HL-60 (cell line): ENCODE results near the gene BACH1.

Source experiments
- DNase-seq, 2 experiments: peaks; one replicate each; pipeline ENCODE4 v3.0.0-alpha.2; 2010 to 2020; ENCODE audit warnings: low read depth in 1 of 2, low spot score in 1 of 2
- H3K27ac ChIP-seq: fragments of 250-450 bp; sonication (Bioruptor Pico); replicated peaks from 2 replicates; pipeline ENCODE4 v1.5.1; 2020; ENCODE audit warnings: mild to moderate bottlenecking, moderate library complexity
- H3K27me3 ChIP-seq: fragments of 250-450 bp; sonication (Bioruptor Pico); 2 replicates; pipeline ENCODE4 v1.5.1; 2021; ENCODE audit warnings: mild to moderate bottlenecking, moderate library complexity; ENCODE audit not compliant: insufficient read depth, poor library complexity, severe bottlenecking
- H3K4me3 ChIP-seq: replicated peaks from 2 replicates; pipeline ENCODE4 v1.5.1; 2011; ENCODE audit warnings: mild to moderate bottlenecking, control low read depth, low read length; ENCODE audit not compliant: insufficient read depth
- GABPA ChIP-seq: IDR thresholded peaks from 2 replicates; pipeline ENCODE4 v1.6.1; 2012; ENCODE audit warnings: low read depth
- POLR2AphosphoS5 ChIP-seq: IDR thresholded peaks from 2 replicates; pipeline ENCODE4 v1.6.1; 2012; ENCODE audit warnings: low read depth
- SPI1 ChIP-seq: IDR thresholded peaks from 2 replicates; pipeline ENCODE4 v1.6.1; 2012; ENCODE audit warnings: low read depth, mild to moderate bottlenecking, borderline replicate concordance
- TF ChIP-seq, protein P1 (sequence below): IDR thresholded peaks from one replicate; pipeline ENCODE4 v1.5.1; 2011; ENCODE audit warnings: low read length, control low read depth, inconsistent platforms; ENCODE audit not compliant: insufficient read depth
- TF ChIP-seq, protein P2 (sequence below): IDR thresholded peaks from 2 replicates; pipeline ENCODE4 v1.6.1; 2012; ENCODE audit warnings: low read depth; ENCODE audit not compliant: insufficient replicate concordance

Gene BACH1

GRCh38 chr21:29297483-29298347 is 1.0 kb upstream of the BACH1 start:
- peak overlapping the region; percentile 72 for H3K4me3 ChIP-seq

DNA sequence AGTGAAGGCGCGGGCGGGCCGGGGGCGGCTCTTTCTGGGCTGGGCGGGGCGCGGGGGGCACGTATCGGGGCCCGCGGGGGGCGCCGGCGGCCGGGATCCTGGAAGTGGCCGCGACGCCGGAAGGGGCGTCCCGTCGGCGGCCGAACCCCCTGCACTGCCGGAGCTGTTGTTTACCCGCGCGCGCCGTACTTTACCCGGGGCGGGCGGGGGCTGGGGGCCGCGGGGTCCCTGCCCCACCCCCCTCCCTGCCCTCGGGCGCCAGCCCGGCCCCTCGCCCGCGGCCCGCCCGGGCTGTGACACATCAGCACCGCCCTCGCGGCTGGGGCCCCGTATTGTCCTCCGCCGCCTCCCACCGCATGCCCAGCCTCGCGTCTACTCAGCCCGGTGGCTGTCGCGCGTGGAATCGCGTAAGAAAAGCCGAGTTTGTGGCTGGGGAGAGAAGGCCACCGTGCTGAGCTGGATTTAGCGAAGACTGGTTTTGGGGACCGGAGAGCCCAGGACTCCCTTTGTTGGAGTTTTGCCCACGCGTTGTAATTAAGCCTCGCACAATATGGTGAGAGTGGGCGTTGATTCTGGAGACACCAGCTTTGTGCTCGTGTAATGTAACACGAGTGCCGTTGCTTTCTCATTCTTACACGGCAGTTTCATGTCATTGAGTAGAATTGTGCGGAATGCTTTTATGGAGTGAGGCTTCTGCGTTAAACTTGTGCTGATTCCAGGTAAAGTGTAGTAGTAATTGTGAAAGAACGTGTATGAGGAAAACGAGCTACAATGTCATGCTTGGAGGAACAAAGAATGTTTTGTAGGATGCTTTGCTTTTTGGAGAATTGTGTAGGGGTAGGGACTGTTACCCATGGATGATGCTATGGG is 559 bp downstream of the BACH1 start:
- peak in 1 of 2 experiments; percentile 34 for DNase-seq
- peak overlapping the region; percentile 72 for H3K4me3 ChIP-seq
- H3K27ac ChIP-seq, result peak overlapping the region; percentile 85
- H3K27me3 ChIP-seq, result no peaks in the 10 kb centered on the region
- TF ChIP-seq, protein P1, sequence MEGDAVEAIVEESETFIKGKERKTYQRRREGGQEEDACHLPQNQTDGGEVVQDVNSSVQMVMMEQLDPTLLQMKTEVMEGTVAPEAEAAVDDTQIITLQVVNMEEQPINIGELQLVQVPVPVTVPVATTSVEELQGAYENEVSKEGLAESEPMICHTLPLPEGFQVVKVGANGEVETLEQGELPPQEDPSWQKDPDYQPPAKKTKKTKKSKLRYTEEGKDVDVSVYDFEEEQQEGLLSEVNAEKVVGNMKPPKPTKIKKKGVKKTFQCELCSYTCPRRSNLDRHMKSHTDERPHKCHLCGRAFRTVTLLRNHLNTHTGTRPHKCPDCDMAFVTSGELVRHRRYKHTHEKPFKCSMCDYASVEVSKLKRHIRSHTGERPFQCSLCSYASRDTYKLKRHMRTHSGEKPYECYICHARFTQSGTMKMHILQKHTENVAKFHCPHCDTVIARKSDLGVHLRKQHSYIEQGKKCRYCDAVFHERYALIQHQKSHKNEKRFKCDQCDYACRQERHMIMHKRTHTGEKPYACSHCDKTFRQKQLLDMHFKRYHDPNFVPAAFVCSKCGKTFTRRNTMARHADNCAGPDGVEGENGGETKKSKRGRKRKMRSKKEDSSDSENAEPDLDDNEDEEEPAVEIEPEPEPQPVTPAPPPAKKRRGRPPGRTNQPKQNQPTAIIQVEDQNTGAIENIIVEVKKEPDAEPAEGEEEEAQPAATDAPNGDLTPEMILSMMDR, result no peak
- no peak for TF ChIP-seq SPI1
- no peak for TF ChIP-seq POLR2AphosphoS5
- TF ChIP-seq GABPA, result no peak
- TF ChIP-seq, protein P2, sequence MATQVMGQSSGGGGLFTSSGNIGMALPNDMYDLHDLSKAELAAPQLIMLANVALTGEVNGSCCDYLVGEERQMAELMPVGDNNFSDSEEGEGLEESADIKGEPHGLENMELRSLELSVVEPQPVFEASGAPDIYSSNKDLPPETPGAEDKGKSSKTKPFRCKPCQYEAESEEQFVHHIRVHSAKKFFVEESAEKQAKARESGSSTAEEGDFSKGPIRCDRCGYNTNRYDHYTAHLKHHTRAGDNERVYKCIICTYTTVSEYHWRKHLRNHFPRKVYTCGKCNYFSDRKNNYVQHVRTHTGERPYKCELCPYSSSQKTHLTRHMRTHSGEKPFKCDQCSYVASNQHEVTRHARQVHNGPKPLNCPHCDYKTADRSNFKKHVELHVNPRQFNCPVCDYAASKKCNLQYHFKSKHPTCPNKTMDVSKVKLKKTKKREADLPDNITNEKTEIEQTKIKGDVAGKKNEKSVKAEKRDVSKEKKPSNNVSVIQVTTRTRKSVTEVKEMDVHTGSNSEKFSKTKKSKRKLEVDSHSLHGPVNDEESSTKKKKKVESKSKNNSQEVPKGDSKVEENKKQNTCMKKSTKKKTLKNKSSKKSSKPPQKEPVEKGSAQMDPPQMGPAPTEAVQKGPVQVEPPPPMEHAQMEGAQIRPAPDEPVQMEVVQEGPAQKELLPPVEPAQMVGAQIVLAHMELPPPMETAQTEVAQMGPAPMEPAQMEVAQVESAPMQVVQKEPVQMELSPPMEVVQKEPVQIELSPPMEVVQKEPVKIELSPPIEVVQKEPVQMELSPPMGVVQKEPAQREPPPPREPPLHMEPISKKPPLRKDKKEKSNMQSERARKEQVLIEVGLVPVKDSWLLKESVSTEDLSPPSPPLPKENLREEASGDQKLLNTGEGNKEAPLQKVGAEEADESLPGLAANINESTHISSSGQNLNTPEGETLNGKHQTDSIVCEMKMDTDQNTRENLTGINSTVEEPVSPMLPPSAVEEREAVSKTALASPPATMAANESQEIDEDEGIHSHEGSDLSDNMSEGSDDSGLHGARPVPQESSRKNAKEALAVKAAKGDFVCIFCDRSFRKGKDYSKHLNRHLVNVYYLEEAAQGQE, result no peak

More at GRCh38 chr21:29297483-29298347, 1.0 kb upstream of the BACH1 start:
- no peaks in the 10 kb centered on the region for H3K27me3 ChIP-seq
- no peak overlapping the region; the same call in 1 of the 2 replicates for H3K27ac ChIP-seq
- no peak for TF ChIP-seq POLR2AphosphoS5
- TF ChIP-seq, protein P2, result no peak
- TF ChIP-seq, protein P1, result no peak
- no peak for TF ChIP-seq SPI1
- no peak for TF ChIP-seq GABPA
- no peak for DNase-seq

GRCh38 chr21:29299916-29300806 is 1.4 kb downstream of the BACH1 start:
- H3K27me3 ChIP-seq, result no peaks in the 10 kb centered on the region
- TF ChIP-seq SPI1 (peak; percentile 68; the same call in 1 of the 2 replicates), POLR2AphosphoS5 (0 out of 2 replicates have a peak, but pooled peaks have one; percentile 24), GABPA (no peak)
- peak in 1 of 2 experiments; percentile 90 for DNase-seq
- H3K27ac ChIP-seq, result peak overlapping the region; percentile 85
- peak overlapping the region; percentile 72 for H3K4me3 ChIP-seq
